Naive thymus-derived CD4-positive, alpha-beta T cell (primary cell): Measurements from ENCODE around the gene ROR2. TPM values are rescaled to one million over a fixed set of nuclear protein-coding genes. Genes with fewer than 3 reads are reported as not detected.

Experiments
- ATAC-seq: fragments of 150-1000 bp; cut with Tn5 transposase; 2 replicates; pipeline ENCODE4 v1.10.0; 2021; ENCODE audit warnings: mild to moderate bottlenecking, moderate library complexity
- CTCF ChIA-PET: fragments of 350-600 bp; sonication (Branson Sonifier 250); formaldehyde crosslinking; loops from one replicate; lab custom pipeline; 2021; ENCODE audit warnings: antibody characterized with exemption; lab: Charles Lee
- POLR2A ChIA-PET: fragments of 350-600 bp; sonication (Branson Sonifier 250); formaldehyde crosslinking; loops from one replicate; lab custom pipeline; 2021; ENCODE audit warnings: antibody characterized with exemption, inconsistent platforms; lab: Charles Lee
- DNase-seq, 9 donors: peaks; one replicate each; pipeline versions ENCODE4 v3.0.0 to v3.0.0-alpha.2; 2020 to 2022; ENCODE audit warnings: mixed read lengths in 1 of 9
- H3K27ac ChIP-seq: one replicate; pipeline ENCODE4 v1.7.0; 2013; ENCODE audit warnings: mild to moderate bottlenecking, low read depth, low read length, moderate library complexity
- H3K27me3 ChIP-seq, 2 donors: one replicate each; pipeline ENCODE4 v1.7.0; 2013; ENCODE audit warnings: low read length in 2 of 2, mild to moderate bottlenecking in 2 of 2, moderate library complexity in 2 of 2; ENCODE audit not compliant: control insufficient read depth in 2 of 2, insufficient read depth in 2 of 2
- H3K36me3 ChIP-seq, 3 experiments: 1 replicate in 2 of 3; 2 replicates in 1 of 3; pipeline ENCODE4 v1.7.0; 2013; ENCODE audit warnings: low read length in 3 of 3, mild to moderate bottlenecking in 3 of 3, moderate library complexity in 1 of 3; ENCODE audit not compliant: insufficient read depth in 3 of 3, control insufficient read depth in 2 of 3
- H3K4me1 ChIP-seq, 2 donors: one replicate each; pipeline ENCODE4 v1.7.0; 2013; ENCODE audit warnings: low read length in 2 of 2, mild to moderate bottlenecking in 2 of 2, moderate library complexity in 1 of 2; ENCODE audit not compliant: control insufficient read depth in 2 of 2, insufficient read depth in 2 of 2
- H3K4me3 ChIP-seq: 2 replicates; pipeline ENCODE4 v1.7.0; 2013; ENCODE audit warnings: mild to moderate bottlenecking, low read length
- H3K9me3 ChIP-seq, 3 experiments: 1 replicate in 2 of 3; 2 replicates in 1 of 3; pipeline ENCODE4 v1.7.0; 2013; ENCODE audit warnings: low read length in 3 of 3; ENCODE audit not compliant: control insufficient read depth in 2 of 3
- H3K27ac Mint-ChIP-seq, 9 donors: one replicate each; pipeline ENCODE4 v1.8.0; 2020 to 2022; ENCODE audit warnings: mixed read lengths in 9 of 9, mild to moderate bottlenecking in 8 of 9, moderate library complexity in 5 of 9, inconsistent platforms in 2 of 9
- H3K27me3 Mint-ChIP-seq, 5 donors: one replicate each; pipeline ENCODE4 v1.8.0; 2021 to 2022; ENCODE audit warnings: mixed read lengths in 5 of 5, mild to moderate bottlenecking in 1 of 5
- H3K36me3 Mint-ChIP-seq, 5 donors: one replicate each; pipeline ENCODE4 v1.8.0; 2020 to 2022; ENCODE audit warnings: mixed read lengths in 5 of 5, mild to moderate bottlenecking in 3 of 5, inconsistent platforms in 1 of 5
- H3K4me1 Mint-ChIP-seq, 7 donors: one replicate each; pipeline ENCODE4 v1.8.0; 2020 to 2022; ENCODE audit warnings: mixed read lengths in 7 of 7, mild to moderate bottlenecking in 3 of 7, inconsistent platforms in 1 of 7
- H3K4me3 Mint-ChIP-seq, 10 donors: one replicate each; pipeline ENCODE4 v1.8.0; 2020 to 2022; ENCODE audit warnings: mild to moderate bottlenecking in 10 of 10, mixed read lengths in 10 of 10, moderate library complexity in 6 of 10, inconsistent platforms in 2 of 10
- H3K9me3 Mint-ChIP-seq, 11 donors: one replicate each; pipeline ENCODE4 v1.8.0; 2020 to 2022; ENCODE audit warnings: mixed read lengths in 11 of 11, mild to moderate bottlenecking in 4 of 11, inconsistent platforms in 1 of 11, moderate library complexity in 1 of 11
- intact Hi-C, 2 donors: fragments of 100-400 bp; cut with micrococcal nuclease; formaldehyde crosslinking; loops; one replicate each; pipeline ENCODE4 v1.15.1; 2023
- polyA plus RNA-seq, 2 donors: library from polyadenylated mRNA; unstranded; fragments of 300-500 nt; fragmentation: Illumina TruSeq; gene quantifications; one replicate each; pipeline ENCODE4 v1.2.3, GENCODE V29; 2021
- total RNA-seq, 6 experiments: library from RNA in 5 of 6; stranded (reverse) in 5 of 6; gene quantifications; 1 replicate in 5 of 6; 2 replicates in 1 of 6; pipeline ENCODE4 v1.2.3 and lab custom pipeline; 2021 to 2026

The ROR2 gene
- total and polyA plus RNA-seq, 7 experiments from 2014 or later = 0.48 to 2.1 TPM; not detected in 5

GRCh38 chr9:91786132-91786896 lies 163.7 kb downstream of the ROR2 start:
- H3K27me3 Mint-ChIP-seq = peaks cover 27 to 38% (median 35%) of the 10 kb centered on the region in 5 donors
- intact Hi-C loops = no loop called here
- H3K27ac ChIP-seq = no peak overlapping the region
- peaks cover 1 to 21% (median 13%) of the 10 kb centered on the region in 7 donors for H3K4me1 Mint-ChIP-seq
- no peak overlapping the region for H3K27ac Mint-ChIP-seq
- H3K27me3 ChIP-seq = no peaks in the 10 kb centered on the region
- ATAC-seq (no peak), DNase-seq (no peak)
- no peaks in the 10 kb centered on the region for H3K36me3 Mint-ChIP-seq
- peaks cover 0 to 9% of the 10 kb centered on the region in 2 donors for H3K4me1 ChIP-seq
- H3K9me3 Mint-ChIP-seq = peaks cover 2 to 25% (median 10%) of the 10 kb centered on the region in 11 donors
- ChIA-PET POLR2A (no interaction called here), CTCF (interaction anchor here (0.7 kb wide), 1 partner anchor 705 kb away, joined by 3 read pairs; no protein-coding TSS in a partner anchor)
- no peak overlapping the region for H3K4me3 ChIP-seq
- no peaks in the 10 kb centered on the region for H3K36me3 ChIP-seq
- peaks cover 0 to 7% (median 0%) of the 10 kb centered on the region in 3 experiments for H3K9me3 ChIP-seq
- no peak overlapping the region for H3K4me3 Mint-ChIP-seq

GRCh38 chr9:91785447-91785842 lies 164.6 kb downstream of the ROR2 start:
- peaks cover 27 to 38% (median 35%) of the 10 kb centered on the region in 5 donors for H3K27me3 Mint-ChIP-seq
- Histone ChIP-seq H3K36me3 (no peaks in the 10 kb centered on the region), H3K27me3 (no peaks in the 10 kb centered on the region), H3K4me1 (peaks cover 0 to 9% of the 10 kb centered on the region in 2 donors), H3K4me3 (no peak overlapping the region), H3K9me3 (peaks cover 0 to 7% (median 0%) of the 10 kb centered on the region in 3 experiments), H3K27ac (no peak overlapping the region)
- DNase-seq = no peak
- CTCF ChIA-PET = no interaction called here
- intact Hi-C loops = no loop called here
- ATAC-seq = no peak
- no peak overlapping the region for H3K27ac Mint-ChIP-seq
- POLR2A ChIA-PET = no interaction called here
- no peaks in the 10 kb centered on the region for H3K36me3 Mint-ChIP-seq
- H3K9me3 Mint-ChIP-seq = peaks cover 2 to 25% (median 10%) of the 10 kb centered on the region in 11 donors
- H3K4me3 Mint-ChIP-seq = no peak overlapping the region
- H3K4me1 Mint-ChIP-seq = peaks cover 1 to 21% (median 13%) of the 10 kb centered on the region in 7 donors

GRCh38 chr9:91784673-91785446 lies 165.2 kb downstream of the ROR2 start:
- Mint-ChIP-seq H3K4me1 (peaks cover 1 to 21% (median 13%) of the 10 kb centered on the region in 7 donors), H3K27ac (no peak overlapping the region), H3K4me3 (no peak overlapping the region), H3K36me3 (no peaks in the 10 kb centered on the region), H3K9me3 (peaks cover 2 to 25% (median 10%) of the 10 kb centered on the region in 11 donors), H3K27me3 (peaks cover 27 to 38% (median 34%) of the 10 kb centered on the region in 5 donors)
- POLR2A ChIA-PET = no interaction called here
- H3K4me1 ChIP-seq = peaks cover 0 to 9% of the 10 kb centered on the region in 2 donors
- H3K4me3 ChIP-seq = no peak overlapping the region
- no peaks in the 10 kb centered on the region for H3K36me3 ChIP-seq
- H3K27ac ChIP-seq = no peak overlapping the region
- no peaks in the 10 kb centered on the region for H3K27me3 ChIP-seq
- intact Hi-C loops = no loop called here
- ATAC-seq (no peak), DNase-seq (no peak)
- H3K9me3 ChIP-seq = peaks cover 0 to 7% (median 0%) of the 10 kb centered on the region in 3 experiments
- CTCF ChIA-PET = no interaction called here

- Histone ChIP-seq H3K4me3 (no peak overlapping the region), H3K36me3 (no peaks in the 10 kb centered on the region), H3K9me3 (peaks cover 0 to 7% (median 0%) of the 10 kb centered on the region in 3 experiments), H3K4me1 (peaks cover 0 to 9% of the 10 kb centered on the region in 2 donors), H3K27ac (no peak overlapping the region), H3K27me3 (no peaks in the 10 kb centered on the region)
- Mint-ChIP-seq H3K9me3 (peaks cover 2 to 25% (median 10%) of the 10 kb centered on the region in 11 donors), H3K36me3 (no peaks in the 10 kb centered on the region), H3K4me1 (peaks cover 1 to 21% (median 13%) of the 10 kb centered on the region in 7 donors), H3K27me3 (peaks cover 27 to 38% (median 36%) of the 10 kb centered on the region in 5 donors), H3K27ac (peak overlapping the region in 1 of 9 donors; percentile 17), H3K4me3 (no peak overlapping the region)
- intact Hi-C loops = no loop called here
- CTCF ChIA-PET = no interaction called here
- DNase-seq = peak in 2 of 9 donors; percentile 4 to 12
- ATAC-seq = no peak
- POLR2A ChIA-PET = no interaction called here
Measured at GRCh38 chr9:91783876-91784672, 166.0 kb downstream of the ROR2 start.

- Mint-ChIP-seq H3K27ac (no peak overlapping the region), H3K4me1 (peaks cover 1 to 21% (median 13%) of the 10 kb centered on the region in 7 donors)
Measured at GRCh38 chr9:91783411-91783810, 166.6 kb downstream of the ROR2 start.

GRCh38 chr9:91782708-91783214 lies 167.3 kb downstream of the ROR2 start:
- peaks cover 27 to 34% (median 30%) of the 10 kb centered on the region in 5 donors for H3K27me3 Mint-ChIP-seq
- Histone ChIP-seq H3K4me1 (peaks cover 0 to 9% of the 10 kb centered on the region in 2 donors), H3K9me3 (peaks cover 0 to 7% (median 0%) of the 10 kb centered on the region in 3 experiments), H3K27me3 (no peaks in the 10 kb centered on the region), H3K36me3 (no peaks in the 10 kb centered on the region), H3K4me3 (no peak overlapping the region), H3K27ac (no peak overlapping the region)
- no peaks in the 10 kb centered on the region for H3K36me3 Mint-ChIP-seq
- intact Hi-C loops = no loop called here
- H3K9me3 Mint-ChIP-seq = peaks cover 0 to 18% (median 6%) of the 10 kb centered on the region in 11 donors
- H3K4me1 Mint-ChIP-seq = peaks cover 1 to 21% (median 13%) of the 10 kb centered on the region in 7 donors
- ChIA-PET CTCF (no interaction called here), POLR2A (no interaction called here)
- peak in 3 of 9 donors; percentile 2 to 11 (median 5) for DNase-seq
- ATAC-seq = no peak
- H3K4me3 Mint-ChIP-seq = peak overlapping the region in 2 of 10 donors; percentile 15 to 16
- H3K27ac Mint-ChIP-seq = no peak overlapping the region

More at GRCh38 chr9:91783411-91783810, 166.6 kb downstream of the ROR2 start:
- POLR2A ChIA-PET = no interaction called here
- Histone ChIP-seq H3K27me3 (no peaks in the 10 kb centered on the region), H3K4me3 (no peak overlapping the region), H3K4me1 (peaks cover 0 to 9% of the 10 kb centered on the region in 2 donors), H3K27ac (no peak overlapping the region), H3K36me3 (no peaks in the 10 kb centered on the region), H3K9me3 (peaks cover 0 to 7% (median 0%) of the 10 kb centered on the region in 3 experiments)
- no peaks in the 10 kb centered on the region for H3K36me3 Mint-ChIP-seq
- H3K27me3 Mint-ChIP-seq = peaks cover 28 to 38% (median 33%) of the 10 kb centered on the region in 5 donors
- no peak overlapping the region for H3K4me3 Mint-ChIP-seq
- H3K9me3 Mint-ChIP-seq = peaks cover 2 to 22% (median 10%) of the 10 kb centered on the region in 11 donors
- ATAC-seq (no peak), DNase-seq (no peak)
- intact Hi-C loops = no loop called here
- CTCF ChIA-PET = no interaction called here
